Melanocyte of skin (primary cell): ENCODE results near the gene RIBC2. TPM values are rescaled to one million over a fixed set of nuclear protein-coding genes. Genes with fewer than 3 reads are reported as not detected.

Source experiments
- total RNA-seq, 2 donors: library from RNA; depleted of rRNA; stranded (reverse); fragments of >200 nt; gene quantifications; 2 replicates each; pipeline ENCODE4 v1.2.3, GENCODE V29; 2012

Gene RIBC2, protein sequence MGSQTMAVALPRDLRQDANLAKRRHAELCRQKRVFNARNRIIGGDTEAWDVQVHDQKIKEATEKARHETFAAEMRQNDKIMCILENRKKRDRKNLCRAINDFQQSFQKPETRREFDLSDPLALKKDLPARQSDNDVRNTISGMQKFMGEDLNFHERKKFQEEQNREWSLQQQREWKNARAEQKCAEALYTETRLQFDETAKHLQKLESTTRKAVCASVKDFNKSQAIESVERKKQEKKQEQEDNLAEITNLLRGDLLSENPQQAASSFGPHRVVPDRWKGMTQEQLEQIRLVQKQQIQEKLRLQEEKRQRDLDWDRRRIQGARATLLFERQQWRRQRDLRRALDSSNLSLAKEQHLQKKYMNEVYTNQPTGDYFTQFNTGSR
- total RNA-seq = 1 to 10 TPM in 1 of 2 donors, under 1 TPM in 1; 0.34 to 3.7 TPM

DNA sequence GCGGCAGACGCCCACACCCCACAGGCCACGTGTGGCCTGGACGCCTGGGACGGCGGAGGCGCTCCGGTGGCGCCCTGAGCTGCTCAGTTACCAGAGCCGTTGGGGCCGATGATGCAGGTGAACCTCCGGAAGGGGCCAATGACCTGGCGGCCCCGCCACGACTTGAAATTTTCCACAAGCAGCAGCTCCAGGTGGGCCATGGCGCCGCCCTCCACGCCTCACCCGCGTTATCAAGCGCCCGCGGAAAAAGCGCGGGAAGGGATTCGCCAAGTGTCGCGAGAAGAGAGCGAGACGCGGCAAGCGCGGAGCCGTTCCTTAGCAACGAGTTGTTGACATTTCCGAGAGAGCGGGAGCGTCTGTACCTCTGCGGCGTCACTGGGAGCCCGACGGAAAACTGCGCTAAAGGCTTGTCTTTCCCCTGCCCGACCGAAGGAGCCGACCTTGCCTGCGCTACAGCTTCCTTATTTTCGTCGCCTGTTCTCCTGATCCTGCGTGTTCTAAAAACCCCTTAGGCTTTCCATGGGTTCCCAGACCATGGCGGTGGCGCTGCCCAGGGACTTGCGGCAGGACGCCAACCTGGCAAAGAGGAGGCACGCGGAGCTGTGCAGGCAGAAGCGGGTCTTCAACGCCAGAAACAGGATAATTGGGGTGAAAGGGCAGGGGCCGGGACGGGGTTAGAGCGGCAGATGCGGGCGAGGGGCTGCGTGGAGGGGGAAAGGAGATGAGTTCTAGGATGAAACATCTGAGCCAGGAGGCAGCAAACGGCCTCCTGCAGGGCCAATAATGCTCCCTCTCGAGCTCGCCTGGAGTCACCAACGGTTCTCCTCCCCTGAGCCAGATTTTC lies at the start of gene RIBC2, which contains the start of gene SMC1B:
Gene RIBC2, plus strand, starts transcription at position 326 of the 844 bp plus-strand sequence. Its CDS starts 194 bp downstream, at position 520.
Gene SMC1B, minus strand, starts transcription at position 232 of the 844 bp plus-strand sequence. Its CDS starts 32 bp downstream, at position 200.

Other genes starting within 250 kb of the RIBC2 start
- 10 to 100 TPM; 42.3 to 45.0 TPM for gene NUP50, start 249.8 kb upstream of the RIBC2 start, total RNA-seq
- gene KIAA0930, start 172.8 kb upstream of the RIBC2 start, total RNA-seq = 100 to 1,000 TPM; 167 to 221 TPM
- not detected for gene UPK3A, start 128.7 kb upstream of the RIBC2 start, total RNA-seq
- 10 to 100 TPM in 1 of 2 donors, 1 to 10 TPM in 1; 7.7 to 14.5 TPM for gene FAM118A, start 103.8 kb upstream of the RIBC2 start, total RNA-seq
- gene SMC1B, start 94 bp upstream of the RIBC2 start, total RNA-seq = not detected
- 1 to 10 TPM; 2.8 to 7.7 TPM for gene FBLN1, start 89.2 kb downstream of the RIBC2 start, total RNA-seq